Measurements from ENCODE around the gene ZNF880. TPM values are rescaled to one million over a fixed set of nuclear protein-coding genes. Genes with fewer than 3 reads are reported as not detected.

The ZNF880 gene
- total and polyA plus RNA-seq, 2 of the 4 experiments (the other 2 are of a cell fraction): 17.4 to 40.3 TPM

GRCh38 chr19:52370341-52370710 is 603 bp downstream of the ZNF880 start:
- Histone ChIP-seq H3K4me1 (ENCODE audit: control insufficient read depth, insufficient read depth, low read length) (no peaks in the 10 kb centered on the region), H3K23ac (ENCODE audit: low read depth, low read length) (no peak overlapping the region), H3K4me3 (ENCODE audit: insufficient read depth, low read depth, low read length) (peak overlapping the region; percentile 85), H4K91ac (ENCODE audit: insufficient read depth, low read depth, low read length) (no peak overlapping the region), H2BK20ac (ENCODE audit: low read depth, low read length) (no peak overlapping the region), H3K79me1 (ENCODE audit: low read depth in 1 of 2, low read length in 2 of 2) (peaks cover 6 to 7% of the 10 kb centered on the region in 2 experiments; a peak in 3 of 4 replicates), H4K8ac (ENCODE audit: low read depth in 2 of 2, low read length in 2 of 2) (peak overlapping the region; percentile 95), H3K36me3 (ENCODE audit: control insufficient read depth, insufficient read depth, low read length) (peaks cover 26% of the 10 kb centered on the region), H3K18ac (ENCODE audit: low read depth, low read length) (peak overlapping the region; percentile 82; the same call in 1 of the 2 replicates), H3K9me3 (ENCODE audit: control insufficient read depth, insufficient read depth, low read length) (peaks cover 46% of the 10 kb centered on the region), H4K20me1 (ENCODE audit: insufficient read depth, low read length) (no peaks in the 10 kb centered on the region), H4K5ac (ENCODE audit: low read depth, low read length) (peak overlapping the region; percentile 98), H3K9ac (ENCODE audit: low read depth, low read length) (peak overlapping the region; percentile 96), H3K14ac (replicated peaks; ENCODE audit: low read depth, low read length) (peak overlapping the region; percentile 79; the same call in 1 of the 2 replicates), H3K27ac (ENCODE audit: insufficient read depth, low read length) (peak overlapping the region; percentile 97), H2AK9ac (replicated peaks; ENCODE audit: low read depth, low read length, poor library complexity) (peak overlapping the region; percentile 92), H2BK120ac (ENCODE audit: low read depth, low read length) (0 out of 2 replicates have a peak overlapping the region, but pooled peaks have one; percentile 47), H2AK5ac (ENCODE audit: low read depth, low read length) (no peak overlapping the region), H3K27me3 (ENCODE audit: control insufficient read depth, insufficient read depth, low read length) (no peaks in the 10 kb centered on the region), H3K4me2 (ENCODE audit: low read depth, low read length) (peak overlapping the region; percentile 45), H2BK15ac (ENCODE audit: low read depth, low read length) (no peak overlapping the region), H2AFZ (replicated peaks; ENCODE audit: low read length, poor library complexity) (peak overlapping the region; percentile 95), H3K4ac (ENCODE audit: low read depth, low read length) (peak overlapping the region; percentile 92), H3K9me1 (ENCODE audit: insufficient read depth, low read length) (no peaks in the 10 kb centered on the region), H3K56ac (ENCODE audit: extremely low read depth, insufficient read depth, low read length) (0 out of 2 replicates have a peak overlapping the region, but pooled peaks have one; percentile 86), H2BK5ac (ENCODE audit: low read depth, low read length, poor library complexity, severe bottlenecking) (peak overlapping the region; percentile 82)
- ATAC-seq (ENCODE audit: low read depth) (no peak), DNase-seq (no peak)
- no TSS peak for BruUV-seq (replicated peaks)
- dilution Hi-C loops (cut with HindIII; ENCODE audit: low sequenced_read_pairs, unreplicated experiment) (no loop called here), intact Hi-C loops (cut with micrococcal nuclease) (no loop called here), in situ Hi-C loops (cut with MboI; ENCODE audit: low sequenced_read_pairs) (no loop called here)
- CTCF ChIA-PET: no interaction called here
- WGBS, 2 experiments (ENCODE audit: extremely low coverage in 2 of 2, insufficient read length in 1 of 2): no CpG with 5 or more reads among the region's 7 CpGs
- no peak for TF ChIP-seq RAD21 (IDR thresholded peaks at IDR 0.05; ENCODE audit: low read length)
- no peak for TF ChIP-seq BHLHE40 (IDR thresholded peaks at IDR 0.05; ENCODE audit: low read depth, low read length)
- no peak for TF ChIP-seq MXI1 (IDR thresholded peaks at IDR 0.05; ENCODE audit: borderline replicate concordance, low read depth, low read length)
- no peak for TF ChIP-seq USF2 (IDR thresholded peaks at IDR 0.05; ENCODE audit: low read depth, low read length)
- TF ChIP-seq MAFK (IDR thresholded peaks at IDR 0.05; ENCODE audit: low read depth, low read length): no peak
- TF ChIP-seq FOS (IDR thresholded peaks at IDR 0.05; ENCODE audit: low read depth, low read length): no peak
- no peak for TF ChIP-seq CTCF (conservative IDR thresholded peaks at IDR 0.05; ENCODE audit: low read depth, low read length)
- no peak for TF ChIP-seq NFE2L2 (IDR thresholded peaks at IDR 0.05; ENCODE audit: low read depth, low read length)
- no peak for TF ChIP-seq RCOR1 (IDR thresholded peaks at IDR 0.05; ENCODE audit: insufficient replicate concordance, low read length)
- TF ChIP-seq CHD1 (IDR thresholded peaks at IDR 0.05; ENCODE audit: low read depth, low read length): no peak
- TF ChIP-seq MAZ (IDR thresholded peaks at IDR 0.05; ENCODE audit: borderline replicate concordance, low read depth, low read length): no peak
- no peak for TF ChIP-seq CEBPB (IDR thresholded peaks at IDR 0.05; ENCODE audit: low read depth, low read length)
- TF ChIP-seq RFX5 (IDR thresholded peaks at IDR 0.05; ENCODE audit: low read depth, low read length): no peak
- TF ChIP-seq POLR2A (IDR thresholded peaks at IDR 0.05; ENCODE audit: low read depth, low read length): no peak
- TF ChIP-seq ELK1 (IDR thresholded peaks at IDR 0.05; ENCODE audit: borderline replicate concordance, low read depth, low read length): no peak
- no peak for TF ChIP-seq SMC3 (IDR thresholded peaks at IDR 0.05; ENCODE audit: low read depth, low read length)
- POLR2A ChIA-PET (ENCODE audit: unreplicated experiment): interaction anchor here (0.6 kb wide), 1 partner anchor 49 kb away, joined by 3 read pairs; no protein-coding TSS in a partner anchor

Data from IMR-90 (cell line).